HL-60 (cell line): ENCODE measurements around the gene KIFC3.

Experiments used
- CTCF ChIP-seq: IDR thresholded peaks from one replicate; pipeline ENCODE4 v1.5.1; 2011; ENCODE audit warnings: low read length, control low read depth, inconsistent platforms; ENCODE audit not compliant: insufficient read depth
- GABPA ChIP-seq: IDR thresholded peaks from 2 replicates; pipeline ENCODE4 v1.6.1; 2012; ENCODE audit warnings: low read depth
- POLR2AphosphoS5 ChIP-seq: IDR thresholded peaks from 2 replicates; pipeline ENCODE4 v1.6.1; 2012; ENCODE audit warnings: low read depth
- SPI1 ChIP-seq: IDR thresholded peaks from 2 replicates; pipeline ENCODE4 v1.6.1; 2012; ENCODE audit warnings: low read depth, mild to moderate bottlenecking, borderline replicate concordance
- TF ChIP-seq, protein P1 (sequence below): IDR thresholded peaks from 2 replicates; pipeline ENCODE4 v1.6.1; 2012; ENCODE audit warnings: low read depth; ENCODE audit not compliant: insufficient replicate concordance

- TF ChIP-seq POLR2AphosphoS5 (no peak), CTCF (no peak), SPI1 (no peak), GABPA (no peak)
- TF ChIP-seq, protein P1, sequence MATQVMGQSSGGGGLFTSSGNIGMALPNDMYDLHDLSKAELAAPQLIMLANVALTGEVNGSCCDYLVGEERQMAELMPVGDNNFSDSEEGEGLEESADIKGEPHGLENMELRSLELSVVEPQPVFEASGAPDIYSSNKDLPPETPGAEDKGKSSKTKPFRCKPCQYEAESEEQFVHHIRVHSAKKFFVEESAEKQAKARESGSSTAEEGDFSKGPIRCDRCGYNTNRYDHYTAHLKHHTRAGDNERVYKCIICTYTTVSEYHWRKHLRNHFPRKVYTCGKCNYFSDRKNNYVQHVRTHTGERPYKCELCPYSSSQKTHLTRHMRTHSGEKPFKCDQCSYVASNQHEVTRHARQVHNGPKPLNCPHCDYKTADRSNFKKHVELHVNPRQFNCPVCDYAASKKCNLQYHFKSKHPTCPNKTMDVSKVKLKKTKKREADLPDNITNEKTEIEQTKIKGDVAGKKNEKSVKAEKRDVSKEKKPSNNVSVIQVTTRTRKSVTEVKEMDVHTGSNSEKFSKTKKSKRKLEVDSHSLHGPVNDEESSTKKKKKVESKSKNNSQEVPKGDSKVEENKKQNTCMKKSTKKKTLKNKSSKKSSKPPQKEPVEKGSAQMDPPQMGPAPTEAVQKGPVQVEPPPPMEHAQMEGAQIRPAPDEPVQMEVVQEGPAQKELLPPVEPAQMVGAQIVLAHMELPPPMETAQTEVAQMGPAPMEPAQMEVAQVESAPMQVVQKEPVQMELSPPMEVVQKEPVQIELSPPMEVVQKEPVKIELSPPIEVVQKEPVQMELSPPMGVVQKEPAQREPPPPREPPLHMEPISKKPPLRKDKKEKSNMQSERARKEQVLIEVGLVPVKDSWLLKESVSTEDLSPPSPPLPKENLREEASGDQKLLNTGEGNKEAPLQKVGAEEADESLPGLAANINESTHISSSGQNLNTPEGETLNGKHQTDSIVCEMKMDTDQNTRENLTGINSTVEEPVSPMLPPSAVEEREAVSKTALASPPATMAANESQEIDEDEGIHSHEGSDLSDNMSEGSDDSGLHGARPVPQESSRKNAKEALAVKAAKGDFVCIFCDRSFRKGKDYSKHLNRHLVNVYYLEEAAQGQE = no peak
Measured at GRCh38 chr16:57750796-57751538, 51.3 kb downstream of the KIFC3 start.
